Spinal cord (tissue), 10 donors: ENCODE results near the gene RAPGEF5. TPM values are rescaled to one million over a fixed set of nuclear protein-coding genes. Genes with fewer than 3 reads are reported as not detected.

Source experiments
- DNase-seq, 6 donors: peaks; one replicate each; pipeline versions ENCODE4 v3.0.0 to v3.0.0-alpha.2; 2013 to 2015; ENCODE audit warnings: low spot score in 6 of 6, low read depth in 4 of 6
- H3K27ac ChIP-seq: one replicate; pipeline ENCODE4 v1.5.1; 2013; ENCODE audit warnings: low read depth, low read length, control low read depth
- H3K27me3 ChIP-seq: one replicate; pipeline ENCODE4 v1.6.1; 2013; ENCODE audit warnings: low read length; ENCODE audit not compliant: control insufficient read depth, insufficient read depth
- H3K36me3 ChIP-seq: one replicate; pipeline ENCODE4 v1.6.1; 2013; ENCODE audit warnings: low read length; ENCODE audit not compliant: control insufficient read depth, insufficient read depth
- H3K4me1 ChIP-seq: one replicate; pipeline ENCODE4 v1.6.1; 2013; ENCODE audit warnings: low read length; ENCODE audit not compliant: control insufficient read depth, insufficient read depth
- H3K4me3 ChIP-seq: one replicate; pipeline ENCODE4 v1.5.1; 2013; ENCODE audit warnings: low read depth, low read length, control low read depth
- H3K9me3 ChIP-seq: one replicate; pipeline ENCODE4 v1.6.1; 2013; ENCODE audit warnings: low read length; ENCODE audit not compliant: control insufficient read depth, insufficient read depth
- WGBS: methylation state at CpG from one replicate; pipeline ENCODE4 v1.1.5; 2013; ENCODE audit warnings: missing lambda C conversion rate; ENCODE audit not compliant: insufficient coverage; 5-methylcytosine and 5-hydroxymethylcytosine counted together
- polyA plus RNA-seq, 2 donors: library from polyadenylated mRNA; unstranded; fragments of 120-200 nt; gene quantifications; one replicate each; pipeline ENCODE4 v1.2.1, GENCODE V29; 2013; ENCODE audit not compliant: insufficient read length in 2 of 2
- total RNA-seq, 2 donors: library from RNA; depleted of rRNA in 1 of 2; stranded (reverse); fragments of 120-200 nt in 1 of 2; fragments of >200 nt in 1 of 2; gene quantifications; one replicate each; pipeline versions ENCODE4 v1.2.3 to v1.2.4, GENCODE V29; 2013 to 2014
- donor health status: healthy.

Gene RAPGEF5
- total and polyA plus RNA-seq, 4 donors = 19.5 to 121 (median 48.8) TPM

DNA sequence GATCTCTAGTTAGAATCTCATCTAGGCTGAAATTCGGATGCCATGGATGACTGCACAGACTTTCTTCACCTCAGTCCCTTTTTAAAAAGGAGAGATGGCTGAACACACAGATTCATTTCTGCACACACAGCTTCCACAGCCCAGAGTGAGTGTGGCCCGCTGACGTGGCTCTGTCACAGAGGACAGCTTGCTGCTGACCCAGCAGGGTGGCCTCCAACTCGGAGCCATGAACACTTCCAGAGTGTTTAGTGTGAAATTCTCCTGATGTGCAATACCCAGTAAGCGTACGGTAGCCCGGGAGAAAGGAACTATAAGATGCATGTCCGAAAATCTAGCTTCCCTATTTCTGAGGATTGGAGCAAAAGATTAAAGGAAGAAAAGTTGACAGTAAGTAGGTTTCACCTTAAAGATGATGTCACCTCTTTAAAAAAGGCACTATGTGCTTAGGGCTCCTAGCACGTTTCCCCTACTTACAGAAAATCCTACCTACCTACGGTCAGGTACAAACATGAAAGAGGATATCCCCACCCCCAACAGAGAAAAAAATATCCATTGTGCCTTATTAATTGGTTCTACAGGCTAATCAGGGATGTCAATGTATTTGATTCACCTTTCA, 162.2 kb downstream of the RAPGEF5 start:
- H3K36me3 ChIP-seq = no peaks in the 10 kb centered on the region
- no peaks in the 10 kb centered on the region for H3K27me3 ChIP-seq
- peaks cover 11% of the 10 kb centered on the region for H3K4me1 ChIP-seq
- WGBS = 48% methylated on average over 7 of the region's 10 CpGs
- peak in 1 of 6 donors; percentile 53 for DNase-seq
- H3K9me3 ChIP-seq = no peaks in the 10 kb centered on the region
- no peak overlapping the region for H3K27ac ChIP-seq
- no peak overlapping the region for H3K4me3 ChIP-seq

GRCh38 chr7:22193450-22193983, 163.4 kb downstream of the RAPGEF5 start:
- H3K27ac ChIP-seq = peak overlapping the region; percentile 77
- WGBS = 11% methylated on average over 19 of the region's 21 CpGs
- no peaks in the 10 kb centered on the region for H3K27me3 ChIP-seq
- peak; percentile 57 to 96 (median 67) for DNase-seq
- peak overlapping the region; percentile 71 for H3K4me3 ChIP-seq
- H3K4me1 ChIP-seq = peaks cover 11% of the 10 kb centered on the region
- no peaks in the 10 kb centered on the region for H3K9me3 ChIP-seq
- H3K36me3 ChIP-seq = no peaks in the 10 kb centered on the region

- 26% methylated on average over 3 of the region's 3 CpGs for WGBS
- Histone ChIP-seq H3K4me3 (peak overlapping the region; percentile 71), H3K36me3 (no peaks in the 10 kb centered on the region), H3K27ac (no peak overlapping the region), H3K4me1 (peaks cover 11% of the 10 kb centered on the region), H3K9me3 (no peaks in the 10 kb centered on the region), H3K27me3 (no peaks in the 10 kb centered on the region)
- DNase-seq = peak in 2 of 6 donors; percentile 36 to 75
Measured at GRCh38 chr7:22192801-22193200, 164.2 kb downstream of the RAPGEF5 start.

GRCh38 chr7:22190736-22191135, 166.2 kb downstream of the RAPGEF5 start:
- Histone ChIP-seq H3K4me1 (peaks cover 11% of the 10 kb centered on the region), H3K27ac (no peak overlapping the region), H3K36me3 (no peaks in the 10 kb centered on the region), H3K9me3 (no peaks in the 10 kb centered on the region), H3K27me3 (no peaks in the 10 kb centered on the region), H3K4me3 (peak overlapping the region; percentile 5)
- WGBS = 60% methylated on average over 5 of the region's 8 CpGs
- peak in 1 of 6 donors; percentile 79 for DNase-seq

- Histone ChIP-seq H3K4me1 (peaks cover 11% of the 10 kb centered on the region), H3K27me3 (no peaks in the 10 kb centered on the region), H3K36me3 (no peaks in the 10 kb centered on the region), H3K9me3 (no peaks in the 10 kb centered on the region), H3K4me3 (no peak overlapping the region), H3K27ac (no peak overlapping the region)
- DNase-seq = no peak
- WGBS = 71% methylated on average over 5 of the region's 6 CpGs
Measured at GRCh38 chr7:22189741-22190140, 167.2 kb downstream of the RAPGEF5 start.

DNA sequence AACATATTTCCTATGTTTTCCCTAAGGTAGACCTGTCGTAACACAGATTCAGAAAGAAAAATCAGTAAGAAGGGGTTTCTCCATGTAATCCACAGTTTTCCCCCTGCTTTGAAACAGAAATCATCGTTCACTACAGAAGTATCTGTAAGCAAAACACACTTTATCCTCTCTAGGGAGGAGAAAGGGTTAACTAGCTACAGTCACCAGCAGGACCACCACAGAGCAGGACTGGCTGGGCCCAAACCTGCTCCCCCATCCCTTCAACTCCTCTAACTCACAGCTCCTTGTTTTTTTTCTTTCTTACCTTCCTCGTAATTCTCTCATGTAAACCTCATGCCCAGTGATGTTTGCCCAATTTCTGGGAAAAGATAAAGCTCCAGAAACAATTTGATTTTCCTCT, 167.7 kb downstream of the RAPGEF5 start:
- H3K36me3 ChIP-seq = no peaks in the 10 kb centered on the region
- DNase-seq = no peak
- H3K27me3 ChIP-seq = no peaks in the 10 kb centered on the region
- no peak overlapping the region for H3K4me3 ChIP-seq
- peaks cover 9% of the 10 kb centered on the region for H3K4me1 ChIP-seq
- 75% methylated on average over 1 of the region's 3 CpGs for WGBS
- H3K27ac ChIP-seq = no peak overlapping the region
- H3K9me3 ChIP-seq = no peaks in the 10 kb centered on the region

DNA sequence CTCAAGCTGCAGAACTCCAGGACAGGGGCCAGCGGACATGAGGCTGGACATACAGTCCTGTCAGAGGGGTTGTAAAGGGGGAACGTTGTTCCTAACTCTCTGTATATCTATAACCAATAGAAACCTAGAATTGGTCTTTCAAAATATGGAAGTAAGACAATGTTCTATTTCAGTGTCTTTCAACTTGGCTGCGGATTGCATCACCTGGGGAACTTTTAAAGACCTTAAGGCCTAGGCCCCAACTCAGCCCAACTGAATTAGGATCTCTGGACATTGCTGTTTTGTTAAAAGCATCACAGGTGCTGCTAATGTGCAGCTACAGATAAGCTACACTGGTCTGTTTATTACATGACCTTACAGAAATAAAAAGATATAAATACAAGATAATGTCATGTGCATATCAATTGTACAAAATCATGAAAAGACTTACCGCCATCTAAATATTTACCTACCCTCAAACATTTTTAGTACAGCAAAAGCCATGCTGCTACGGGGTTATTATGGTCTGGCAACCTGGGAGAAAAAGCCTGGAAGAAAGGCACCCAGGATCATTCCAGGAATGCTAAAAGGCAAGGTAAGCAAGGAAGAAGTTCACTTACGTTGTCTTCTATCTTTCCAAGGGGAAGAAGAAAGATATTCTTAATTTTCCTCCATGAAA, 169.1 kb downstream of the RAPGEF5 start:
- WGBS = 90% methylated on average over 2 of the region's 6 CpGs
- H3K4me3 ChIP-seq = no peak overlapping the region
- H3K36me3 ChIP-seq = no peaks in the 10 kb centered on the region
- H3K9me3 ChIP-seq = no peaks in the 10 kb centered on the region
- DNase-seq = no peak
- no peaks in the 10 kb centered on the region for H3K4me1 ChIP-seq
- no peak overlapping the region for H3K27ac ChIP-seq
- no peaks in the 10 kb centered on the region for H3K27me3 ChIP-seq

DNA sequence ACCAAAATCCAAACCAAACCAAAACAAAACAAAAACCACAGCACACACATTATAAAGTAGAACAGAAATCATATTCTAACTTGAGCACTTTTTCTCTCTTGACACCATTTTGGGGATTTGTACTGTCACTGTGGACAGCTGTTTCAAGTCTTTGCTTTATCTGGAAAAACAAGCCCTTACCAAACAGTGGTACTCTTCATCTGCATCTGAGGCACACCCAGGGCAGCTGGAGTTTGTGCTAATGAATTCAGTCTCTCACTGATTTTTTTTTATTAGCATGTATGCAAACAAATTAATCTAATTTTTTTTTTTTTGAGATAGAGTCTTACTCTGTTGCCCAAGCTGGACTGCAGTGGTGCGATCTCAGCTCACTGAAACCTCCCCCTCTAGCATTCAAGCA, 171.4 kb downstream of the RAPGEF5 start:
- H3K4me1 ChIP-seq = no peaks in the 10 kb centered on the region
- H3K27me3 ChIP-seq = no peaks in the 10 kb centered on the region
- no CpG with 5 or more reads among the region's 1 CpG for WGBS
- no peaks in the 10 kb centered on the region for H3K9me3 ChIP-seq
- no peaks in the 10 kb centered on the region for H3K36me3 ChIP-seq
- DNase-seq = no peak
- no peak overlapping the region for H3K27ac ChIP-seq
- H3K4me3 ChIP-seq = no peak overlapping the region

- Histone ChIP-seq H3K27ac (no peak overlapping the region), H3K27me3 (no peaks in the 10 kb centered on the region), H3K36me3 (no peaks in the 10 kb centered on the region), H3K4me1 (no peaks in the 10 kb centered on the region), H3K9me3 (peaks cover 2% of the 10 kb centered on the region), H3K4me3 (no peak overlapping the region)
- DNase-seq = peak in 1 of 6 donors; percentile 29
- WGBS = no CpG with 5 or more reads among the region's 5 CpGs
Measured at GRCh38 chr7:22184549-22185199, 172.3 kb downstream of the RAPGEF5 start.
